Amygdala (tissue), 56 donors: Measurements from ENCODE around the gene SIGLEC14.
"Not testable (repeated sequence)": the region's sequence is repeated elsewhere in the genome, so short reads cannot be mapped to it uniquely, and the experiment has no call there.

Source experiments
- DNase-seq, 56 donors: peaks; one replicate each; lab custom pipeline; 2025; lab: John Stamatoyannopoulos, UW

SIGLEC14 gene

GRCh38 chr19:51646730-51647129, at the start of gene SIGLEC14:
TSS of gene SIGLEC14 (minus strand) at chr19:51646825. CDS start at chr19:51646759, 66 bp downstream.
- DNase-seq: not testable (repeated sequence)

- DNase-seq: no peak
Measured at GRCh38 chr19:51695702-51696315, 49.2 kb upstream of the SIGLEC14 start.

- DNase-seq: no peak
Measured at GRCh38 chr19:51695088-51695487, 48.5 kb upstream of the SIGLEC14 start.

GRCh38 chr19:51694318-51695085, 47.9 kb upstream of the SIGLEC14 start:
- no peak for DNase-seq

GRCh38 chr19:51693819-51694218, 47.2 kb upstream of the SIGLEC14 start:
- no peak for DNase-seq

GRCh38 chr19:51693260-51693659, 46.6 kb upstream of the SIGLEC14 start, which contains the start of gene SPACA6:
TSS of gene SPACA6 (plus strand) at chr19:51693330. CDS start at chr19:51693527, 197 bp downstream.
- no peak for DNase-seq

- DNase-seq: no peak
Measured at GRCh38 chr19:51692468-51692867, 45.8 kb upstream of the SIGLEC14 start.

GRCh38 chr19:51691584-51692428, 45.2 kb upstream of the SIGLEC14 start:
- DNase-seq: peak in 1 of 56 donors; percentile 36

GRCh38 chr19:51691074-51691583, 44.5 kb upstream of the SIGLEC14 start:
- no peak for DNase-seq

GRCh38 chr19:51690454-51691073, 43.9 kb upstream of the SIGLEC14 start:
- DNase-seq: peak in 48 of 56 donors; percentile 22 to 83 (median 58)

GRCh38 chr19:51689751-51690453, 43.3 kb upstream of the SIGLEC14 start:
- DNase-seq: peak in 36 of 56 donors; percentile 19 to 69 (median 46)

- peak in 55 of 56 donors; percentile 49 to 96 (median 89) for DNase-seq
Measured at GRCh38 chr19:51688671-51689571, 42.3 kb upstream of the SIGLEC14 start.

- DNase-seq: peak in 39 of 56 donors; percentile 20 to 71 (median 45)
Measured at GRCh38 chr19:51687791-51688670, 41.4 kb upstream of the SIGLEC14 start.

GRCh38 chr19:51686171-51686570, 39.5 kb upstream of the SIGLEC14 start:
- DNase-seq: no peak

GRCh38 chr19:51681286-51681941, 34.8 kb upstream of the SIGLEC14 start:
- DNase-seq: no peak

- DNase-seq: no peak
Measured at GRCh38 chr19:51680474-51680873, 33.8 kb upstream of the SIGLEC14 start.

GRCh38 chr19:51676566-51677083, 30.0 kb upstream of the SIGLEC14 start:
- no peak for DNase-seq
